HUDEP-2 (cell line): ENCODE measurements around the gene CERS5.
"Not testable (repeated sequence)": the region's sequence is repeated elsewhere in the genome, so short reads cannot be mapped to it uniquely, and the experiment has no call there.

Experiments
- DNase-seq, 76 experiments: peaks; one replicate each; lab custom pipeline; 2025; ENCODE audit not compliant: unreplicated experiment in 76 of 76; lab: John Stamatoyannopoulos, UW

CERS5 gene

DNA sequence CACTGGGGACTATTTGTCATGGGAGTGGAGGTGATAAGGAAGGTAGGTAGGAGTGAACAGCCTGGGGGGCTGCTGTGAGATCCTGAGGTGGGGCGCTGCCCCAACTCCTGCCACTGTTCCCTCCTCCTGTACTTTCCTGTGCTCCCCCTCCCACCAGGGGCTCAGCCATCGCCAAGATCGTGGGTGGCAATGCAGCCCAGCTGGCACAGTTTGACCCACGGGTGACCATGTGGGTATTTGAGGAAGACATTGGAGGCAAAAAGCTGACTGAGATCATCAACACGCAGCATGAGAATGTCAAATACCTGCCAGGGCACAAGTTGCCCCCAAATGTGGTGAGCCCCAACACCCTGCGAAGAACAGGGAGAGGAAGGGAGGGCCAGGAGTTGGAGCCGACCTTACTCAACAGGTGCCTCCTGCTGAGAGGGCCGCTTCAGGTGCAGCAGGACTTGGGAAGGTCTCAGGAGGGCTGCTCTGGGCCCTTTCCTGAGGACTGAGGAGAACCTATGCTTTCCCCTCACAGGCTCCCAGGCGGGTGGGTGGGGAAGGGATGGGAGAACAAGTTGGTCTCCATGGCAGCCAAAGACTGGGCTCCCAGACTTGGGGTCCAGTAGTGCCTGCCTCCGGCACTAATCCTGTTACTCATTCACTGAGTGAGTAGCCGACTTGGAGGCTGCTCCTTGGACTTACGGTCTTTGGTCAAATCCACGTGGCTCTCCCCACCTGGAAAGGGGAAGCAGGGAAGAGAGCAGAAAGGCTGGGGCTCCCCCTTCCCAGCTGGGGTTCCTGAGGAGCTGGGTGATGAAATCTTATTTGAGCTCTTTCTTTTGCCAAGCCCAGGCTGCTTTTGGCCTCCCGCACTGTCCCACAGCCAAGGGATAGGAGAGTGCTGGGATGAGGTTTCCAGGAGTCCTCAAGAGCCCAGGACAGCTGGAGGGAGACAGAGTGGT lies 62.5 kb downstream of the CERS5 start:
- no peak for DNase-seq

DNA sequence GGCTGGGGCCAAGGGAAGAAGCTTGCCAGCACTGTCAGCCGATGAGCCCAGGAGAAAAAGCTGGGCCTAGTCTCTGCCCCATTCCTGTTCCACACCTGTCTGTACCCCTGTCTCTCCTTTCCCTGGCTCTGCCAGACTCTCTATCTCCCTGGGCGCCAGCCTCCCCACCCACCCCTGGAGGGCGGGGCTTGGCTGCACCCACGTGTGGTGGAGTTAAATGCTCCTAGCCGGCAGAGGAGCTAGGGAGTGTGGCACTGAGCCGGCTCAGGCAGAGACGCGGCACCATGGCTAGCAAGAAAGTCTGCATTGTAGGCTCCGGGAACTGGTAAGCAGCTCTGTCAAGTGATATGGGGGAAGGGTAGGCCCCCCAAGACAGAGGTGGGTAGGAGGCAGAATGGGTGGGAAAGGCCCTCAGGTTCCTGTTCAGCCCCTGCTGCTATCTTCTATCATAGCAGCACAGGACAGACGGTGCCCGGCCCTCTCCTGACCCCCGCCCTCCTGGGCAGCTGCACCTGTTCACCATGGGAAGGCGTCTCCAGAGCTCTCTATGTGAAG lies 63.3 kb downstream of the CERS5 start, which contains the start of gene GPD1:
Gene GPD1, plus strand, starts transcription at position 242 of the 555 bp plus-strand sequence. Its CDS starts 43 bp downstream, at position 285.
- peak in 71 of 76 experiments; percentile 6 to 78 (median 55) for DNase-seq

DNA sequence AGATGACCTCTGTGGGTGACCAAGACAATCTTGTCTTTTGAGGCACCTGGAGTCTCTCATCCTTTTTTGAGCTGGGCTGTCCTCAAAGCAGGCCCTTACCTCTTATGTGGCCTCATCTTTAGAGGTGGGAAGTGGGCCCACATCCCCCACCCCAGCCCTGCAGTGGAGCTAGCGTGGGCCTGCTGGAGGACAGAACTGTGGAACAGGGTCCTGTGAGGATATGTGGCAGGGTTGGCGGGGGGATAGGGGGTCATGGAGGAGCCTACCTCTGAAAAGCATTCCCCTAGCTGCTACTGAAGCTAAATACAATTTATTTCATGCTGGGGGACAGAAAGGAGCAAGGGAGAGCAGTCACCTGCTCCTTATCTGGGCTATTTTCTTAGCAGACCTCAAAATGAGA lies 63.8 kb downstream of the CERS5 start:
- no peak for DNase-seq

DNA sequence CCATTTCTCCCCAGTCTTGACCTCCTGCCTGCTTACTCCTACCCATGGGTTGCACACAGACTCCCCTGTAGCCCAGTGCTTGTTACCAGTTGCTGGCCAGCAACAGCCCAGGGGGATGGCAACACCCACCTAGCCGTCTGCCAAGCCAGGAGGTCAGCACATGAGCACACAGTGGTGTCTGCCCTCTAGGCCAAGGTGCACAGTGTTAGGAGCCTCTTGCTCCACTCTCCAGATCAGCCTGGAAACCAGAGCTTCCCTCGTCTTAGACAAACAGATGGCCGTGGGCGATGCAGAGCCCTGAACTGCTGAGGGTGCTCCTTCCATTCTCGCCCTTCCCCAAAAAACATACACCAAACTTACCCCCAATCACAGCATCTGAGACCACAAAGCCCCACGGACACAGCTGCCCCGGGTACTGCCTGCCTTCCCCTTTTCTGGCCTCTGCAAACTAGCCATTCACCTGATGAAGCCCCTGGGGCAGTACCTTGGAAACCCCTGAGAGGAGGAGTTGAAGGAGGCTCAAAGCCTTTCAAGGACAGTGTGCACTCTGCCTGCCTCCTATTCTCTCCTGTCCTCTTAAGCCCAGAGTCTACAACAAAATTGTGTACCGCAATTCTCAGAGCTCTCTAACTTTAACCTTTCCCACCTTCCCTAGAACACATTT lies 64.4 kb downstream of the CERS5 start:
- no peak for DNase-seq

DNA sequence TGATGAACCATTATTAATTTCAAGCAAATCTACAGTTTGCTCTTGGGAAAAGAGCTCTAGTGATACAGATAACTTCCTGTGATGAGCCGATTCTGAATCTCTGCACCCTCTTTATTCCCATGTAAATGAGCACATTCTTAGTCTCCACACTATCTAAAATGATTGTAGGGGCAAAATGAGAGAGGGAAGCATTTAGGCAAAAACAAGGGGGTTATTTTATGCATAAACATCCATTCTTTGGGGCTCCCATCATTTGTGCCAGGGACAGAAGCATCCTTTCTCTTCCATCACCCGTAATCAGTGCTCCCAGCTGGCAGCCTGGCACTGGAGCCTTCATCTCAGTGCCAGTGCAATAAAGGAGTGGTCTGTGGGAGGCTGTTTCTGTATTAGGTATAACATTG lies 65.0 kb downstream of the CERS5 start:
- DNase-seq = no peak

DNA sequence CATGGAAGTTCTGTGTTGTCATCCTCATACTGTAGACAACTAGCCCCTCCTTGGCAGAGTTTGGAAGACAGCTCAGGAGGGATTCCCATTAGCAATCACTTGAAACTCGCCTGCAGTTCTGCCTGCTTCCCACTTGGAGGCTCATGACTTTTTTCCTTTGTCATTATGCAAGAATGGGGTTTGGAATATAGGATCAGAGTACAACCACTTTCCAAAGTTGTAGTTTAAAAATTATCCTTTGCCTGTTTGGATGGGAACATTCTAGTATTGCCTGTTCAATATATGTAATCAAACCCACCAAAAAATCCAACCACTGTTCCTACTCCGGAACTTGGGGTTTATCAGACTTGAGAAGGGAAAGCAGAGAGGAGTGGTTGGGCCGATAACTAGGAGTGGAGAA lies 65.5 kb downstream of the CERS5 start:
- DNase-seq = peak in 2 of 76 experiments; percentile 11 to 14

DNA sequence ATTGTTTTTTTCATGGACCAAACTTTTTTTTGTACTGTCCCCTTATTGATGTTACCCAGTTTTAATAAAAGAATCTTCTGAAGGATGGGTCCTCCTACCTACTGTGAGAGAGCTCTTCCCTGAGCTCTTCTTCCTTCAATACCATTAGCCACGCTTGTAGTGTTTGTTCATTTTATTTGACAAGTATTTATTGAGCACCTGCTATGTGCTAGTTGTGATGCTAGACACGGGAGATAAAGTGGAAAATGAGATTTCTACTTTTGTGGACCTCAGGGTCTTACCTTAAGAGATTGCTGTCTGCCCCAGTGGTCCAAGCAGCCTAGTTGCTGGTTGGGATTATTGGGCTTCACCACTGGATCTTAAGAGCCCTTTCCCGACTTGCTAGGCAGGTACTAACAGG lies 66.6 kb downstream of the CERS5 start:
- no peak for DNase-seq

DNA sequence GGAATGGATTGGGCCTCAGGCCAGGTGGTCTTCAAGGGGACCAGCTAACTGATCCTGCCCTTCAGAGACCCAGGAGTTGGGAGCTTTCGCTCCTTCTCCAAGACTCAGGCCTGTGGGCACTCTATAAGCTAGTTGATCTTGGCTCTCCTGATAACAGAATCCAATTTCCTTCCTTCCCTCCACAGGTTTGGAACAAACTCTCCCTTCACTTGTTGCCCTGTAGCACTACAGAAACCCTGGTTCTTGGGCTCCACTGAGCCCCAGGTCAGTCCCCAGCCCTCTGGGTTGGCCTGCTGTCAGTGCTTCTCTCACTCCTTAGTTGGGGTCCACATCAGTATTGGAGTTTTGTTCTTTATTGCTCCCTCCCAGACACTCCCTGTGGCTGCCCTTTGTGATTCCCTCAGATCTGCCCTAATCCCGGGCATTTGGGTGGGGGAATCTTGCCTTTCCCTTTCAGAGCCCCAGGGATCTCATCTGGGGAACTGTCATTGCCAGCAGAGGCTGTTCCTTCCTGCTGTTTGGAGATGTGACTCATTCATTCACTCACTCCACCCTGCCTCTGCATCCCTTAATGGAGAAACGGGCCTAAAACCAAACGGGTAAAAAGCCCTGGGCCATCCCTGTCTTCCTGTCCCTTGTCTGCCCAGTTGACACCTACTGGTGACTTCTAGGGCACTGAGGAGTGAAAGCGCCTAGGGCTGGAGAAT lies 67.7 kb downstream of the CERS5 start:
- no peak for DNase-seq

DNA sequence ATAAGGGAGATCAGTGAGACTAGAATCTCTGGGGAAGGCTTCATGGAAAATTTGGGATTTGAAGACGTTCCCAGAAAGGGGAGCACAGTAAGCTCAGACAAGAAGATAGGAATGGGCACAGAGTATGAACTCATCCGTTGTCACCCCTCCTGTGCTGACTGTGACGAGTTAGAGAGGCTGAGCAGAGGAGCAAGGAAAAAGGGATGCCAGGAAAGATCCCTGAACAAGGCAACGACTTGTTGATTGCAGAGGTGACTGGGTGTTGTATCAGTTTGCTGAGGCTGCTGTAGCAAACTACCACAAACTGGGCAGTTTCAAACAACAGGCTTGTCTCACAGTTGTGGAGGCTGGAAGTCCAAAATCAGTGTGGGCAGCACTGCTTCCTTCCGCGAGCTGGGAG lies 69.2 kb downstream of the CERS5 start:
- no peak for DNase-seq

DNA sequence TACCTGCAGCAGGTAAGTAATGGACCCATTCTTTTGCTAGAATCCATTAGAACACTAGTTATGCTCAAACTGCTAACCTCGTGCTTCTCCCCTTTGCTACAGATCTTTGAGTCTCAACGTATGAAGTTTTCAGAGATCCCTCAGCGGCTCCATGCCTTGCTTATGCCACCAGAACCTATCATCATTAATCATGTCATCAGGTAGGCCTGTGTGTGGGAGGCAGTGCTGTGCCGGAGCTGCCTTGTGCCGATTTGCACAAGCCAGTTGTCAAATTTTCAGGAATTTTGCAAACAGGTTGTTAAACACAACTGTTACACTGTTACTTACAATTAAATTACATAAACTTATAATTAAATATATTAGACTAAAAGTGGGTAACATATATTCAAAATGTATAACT lies 76.8 kb downstream of the CERS5 start:
- no peak for DNase-seq

DNA sequence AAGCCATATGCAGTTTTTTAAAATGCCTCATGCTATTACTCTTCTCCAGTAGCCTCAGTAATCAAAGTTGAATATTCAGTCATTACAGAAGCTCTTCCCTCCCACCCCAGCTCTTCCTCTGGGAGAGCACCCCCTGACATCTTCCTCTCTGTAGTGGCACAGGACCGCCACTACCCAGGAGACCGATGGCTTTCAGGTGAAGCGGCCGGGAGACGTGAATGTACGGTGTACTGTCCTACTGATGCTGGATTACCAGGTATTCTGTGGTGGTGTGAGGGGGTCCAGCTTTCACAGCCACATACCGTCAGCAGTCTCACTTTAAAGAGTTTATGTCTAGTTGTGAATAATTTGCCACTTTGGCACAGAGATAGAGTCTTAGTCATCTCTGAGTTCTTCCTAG lies 77.4 kb downstream of the CERS5 start:
- no peak for DNase-seq

DNA sequence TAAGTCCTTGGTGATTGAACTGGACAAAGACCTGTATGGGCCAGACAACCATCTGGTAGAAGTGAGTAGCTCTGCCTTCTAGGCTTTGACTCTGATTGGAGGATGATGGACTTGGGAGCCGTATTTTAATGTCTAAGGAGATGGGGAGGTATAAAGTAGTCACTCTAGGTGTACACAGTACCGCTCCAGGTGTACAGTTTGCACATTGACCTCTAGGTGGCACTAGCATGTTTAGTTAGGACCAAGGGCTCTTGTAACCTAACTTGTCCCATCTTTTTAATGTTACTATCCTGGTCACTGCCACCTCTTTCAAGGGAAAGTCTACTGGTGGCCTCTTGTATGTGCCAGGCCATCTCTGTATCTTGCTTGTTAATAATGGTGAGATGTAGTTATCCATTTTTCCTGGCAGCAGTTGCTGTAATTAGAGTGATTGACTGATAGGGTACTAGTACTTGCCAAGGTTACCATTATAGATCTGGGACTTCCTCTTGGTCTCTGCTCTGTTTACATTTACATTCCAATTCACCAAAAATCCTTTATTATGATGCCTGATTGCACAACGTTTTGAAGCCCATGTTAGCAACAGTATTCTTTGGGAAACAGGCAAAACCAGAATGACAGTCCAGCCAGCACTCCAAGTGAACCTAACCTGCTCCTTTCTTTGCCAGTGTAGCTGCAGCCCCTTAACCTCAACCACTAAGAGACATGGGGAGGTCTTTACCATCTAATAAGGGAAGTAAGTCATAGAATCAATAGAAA lies 78.4 kb downstream of the CERS5 start:
- DNase-seq = peak in 44 of 76 experiments; percentile 0 to 58 (median 23)

DNA sequence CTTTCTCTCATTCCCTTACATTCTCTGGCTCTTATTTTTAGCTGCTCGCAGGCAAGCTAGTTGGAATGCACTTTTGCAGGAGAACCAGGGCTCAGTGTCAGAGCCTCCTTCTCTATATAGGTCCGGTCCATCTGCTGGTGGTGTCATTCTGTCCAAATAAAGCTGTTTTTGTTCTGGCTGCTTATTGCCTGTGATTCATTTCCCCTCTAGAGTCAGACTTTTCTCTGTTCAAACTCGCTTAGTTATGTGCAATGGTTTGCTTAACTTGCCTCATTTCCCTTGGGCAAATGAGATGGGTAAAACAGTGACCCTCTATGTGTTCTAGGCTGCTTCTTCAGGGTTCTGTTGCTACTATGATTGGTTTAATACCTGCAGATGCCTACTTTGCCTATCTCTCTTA lies 79.2 kb downstream of the CERS5 start:
- no peak for DNase-seq

DNA sequence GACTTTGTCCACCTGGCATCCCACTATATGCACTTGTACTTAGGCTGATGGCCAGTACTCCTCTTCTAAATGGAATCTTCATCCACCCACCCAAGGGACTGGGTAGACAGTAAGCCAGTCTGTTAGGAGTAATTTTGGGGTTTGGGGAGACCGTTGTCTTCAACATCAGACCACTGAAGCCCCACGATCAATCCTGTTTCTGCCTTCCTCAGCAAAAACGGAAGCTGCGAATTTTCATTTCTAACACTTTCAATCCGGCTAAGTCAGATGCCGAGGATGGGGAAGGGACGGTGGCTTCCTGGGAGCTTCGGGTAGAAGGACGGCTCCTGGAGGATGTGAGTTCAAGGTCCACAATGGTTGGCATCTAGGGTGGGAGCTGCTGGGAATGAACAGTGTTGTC lies 80.0 kb downstream of the CERS5 start:
- no peak for DNase-seq

DNA sequence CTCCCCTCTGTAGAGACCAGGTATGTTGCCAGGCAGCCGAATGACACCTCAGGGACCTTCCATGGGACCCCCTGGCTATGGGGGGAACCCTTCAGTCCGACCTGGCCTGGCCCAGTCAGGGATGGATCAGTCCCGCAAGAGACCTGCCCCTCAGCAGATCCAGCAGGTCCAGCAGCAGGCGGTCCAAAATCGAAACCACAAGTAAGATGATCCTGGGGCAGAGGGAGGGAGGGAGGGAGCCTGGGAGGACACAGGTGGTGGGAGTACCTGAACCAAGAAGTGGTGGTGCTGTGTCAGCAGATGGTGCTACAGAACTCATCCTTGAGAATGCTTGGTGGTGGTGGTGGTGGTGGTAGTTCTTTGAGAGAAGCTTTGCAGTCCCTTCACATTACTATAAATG lies 81.0 kb downstream of the CERS5 start:
- DNase-seq = no peak

DNA sequence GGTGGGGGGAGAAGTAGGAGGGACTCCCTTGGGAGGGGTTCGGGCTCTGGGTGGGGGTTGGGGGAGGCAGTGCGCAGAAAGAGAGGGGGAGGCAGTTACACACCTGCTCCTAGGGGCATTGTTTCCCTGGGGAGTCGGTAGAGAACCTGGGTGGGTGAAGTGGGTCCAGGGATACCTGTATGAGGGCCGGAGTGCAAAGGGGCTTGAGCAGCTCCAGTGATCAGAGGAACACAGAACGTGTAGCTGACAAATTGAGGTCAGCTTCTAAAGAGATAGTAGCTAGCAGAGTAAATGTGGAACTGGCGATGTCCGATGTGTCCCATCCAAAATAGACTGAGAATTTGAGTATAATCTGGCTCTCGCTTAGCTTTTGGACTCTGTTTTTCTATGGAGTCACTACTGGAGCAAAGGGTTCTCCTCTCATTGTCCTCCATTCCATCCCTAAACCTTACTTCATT lies 81.5 kb downstream of the CERS5 start:
- DNase-seq = peak in 2 of 76 experiments; percentile 16 to 40

DNA sequence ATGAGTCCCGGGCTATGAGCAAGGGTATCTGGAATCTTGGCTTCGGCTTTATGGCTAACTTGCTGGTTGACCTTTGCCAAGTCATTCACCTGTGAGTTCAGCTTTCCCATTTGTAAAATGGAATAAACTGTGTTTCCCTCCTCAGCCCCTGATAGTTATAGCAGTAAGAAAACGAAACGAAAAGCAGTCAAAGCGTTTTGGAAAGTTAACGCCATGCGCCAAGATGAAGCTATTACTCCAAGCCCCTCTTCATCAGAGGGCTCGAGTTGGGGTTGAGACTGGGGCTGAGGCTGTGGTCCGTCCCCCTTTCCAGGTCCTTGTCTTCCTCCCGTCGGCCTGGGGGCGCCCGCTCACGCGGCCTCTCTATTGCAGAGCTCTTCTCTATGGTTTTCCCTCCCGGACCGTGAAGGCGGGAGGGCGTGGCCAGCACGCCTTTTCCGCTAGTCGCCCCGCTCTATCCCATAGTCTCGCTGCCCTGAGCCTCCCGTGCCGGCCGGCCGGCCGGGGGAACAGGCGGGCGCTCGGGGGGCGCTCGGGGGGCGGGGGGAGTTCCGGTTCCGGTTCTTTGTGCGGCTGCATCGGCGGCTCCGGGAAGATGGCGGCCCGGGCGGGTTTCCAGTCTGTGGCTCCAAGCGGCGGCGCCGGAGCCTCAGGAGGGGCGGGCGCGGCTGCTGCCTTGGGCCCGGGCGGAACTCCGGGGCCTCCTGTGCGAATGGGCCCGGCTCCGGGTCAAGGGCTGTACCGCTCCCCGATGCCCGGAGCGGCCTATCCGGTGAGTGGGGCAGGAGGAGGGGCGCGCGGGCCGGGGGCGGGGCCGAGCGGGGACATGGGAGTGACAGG lies 82.2 kb downstream of the CERS5 start, which contains the start of gene SMARCD1:
Gene SMARCD1, plus strand, starts transcription at position 568 of the 840 bp plus-strand sequence. Its CDS starts 28 bp downstream, at position 596.
- DNase-seq = peak in 73 of 76 experiments; percentile 24 to 89 (median 79)

DNA sequence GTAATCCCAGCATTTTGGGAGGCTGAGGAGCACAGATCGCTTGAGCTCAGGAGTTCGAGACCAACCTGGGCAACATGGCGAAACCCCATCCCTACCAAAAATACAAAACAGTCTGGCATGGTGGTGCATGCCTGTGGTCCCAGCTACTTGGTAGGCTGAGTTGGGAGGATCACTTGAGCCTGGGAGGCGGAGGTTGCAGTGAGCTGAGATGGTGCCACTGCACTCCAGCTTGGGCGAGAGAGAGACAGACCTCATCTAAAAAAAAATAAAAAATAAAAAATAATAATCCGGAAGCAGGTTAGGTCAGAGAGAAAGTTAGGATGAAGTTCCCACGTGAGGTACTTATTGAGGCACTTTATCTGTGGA lies 82.8 kb downstream of the CERS5 start:
- not testable (repeated sequence) for DNase-seq

DNA sequence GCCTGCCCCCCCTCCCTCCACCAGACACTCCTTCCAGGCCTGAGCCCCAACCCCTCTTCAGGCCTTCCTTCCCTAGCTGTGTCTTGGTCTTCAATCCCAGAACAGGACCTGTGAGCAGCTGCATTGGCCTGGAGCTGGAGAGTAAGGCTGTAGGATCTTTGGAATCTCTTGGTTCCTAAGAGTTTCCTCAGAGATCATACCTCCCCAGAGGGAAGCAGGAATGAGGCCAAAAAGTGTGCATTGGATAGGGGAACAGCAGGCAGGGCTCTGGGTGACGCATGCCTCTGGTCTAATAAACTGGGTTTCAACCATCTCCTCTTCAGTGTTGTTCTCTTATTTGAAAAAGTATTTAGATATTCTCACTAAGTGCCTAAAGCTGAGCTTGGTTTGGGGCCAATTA lies 83.9 kb downstream of the CERS5 start:
- DNase-seq = no peak
